HT1080 (cell line): ENCODE results near the gene HIGD2A. TPM values are rescaled to one million over a fixed set of nuclear protein-coding genes. Genes with fewer than 3 reads are reported as not detected.
A peak's percentile ranks its signal among the peaks of the same experiment; 100 is the strongest.

Experiments
- DNase-seq: peaks from one replicate; pipeline ENCODE4 v3.0.0-alpha.2; 2015; ENCODE audit warnings: low read depth
- polyA plus RNA-seq, 2 experiments: library from polyadenylated mRNA; depleted of rRNA; stranded (reverse); fragments of >200 nt; gene quantifications; 2 replicates each; pipeline ENCODE4 v1.2.3, GENCODE V29; 2015
- total RNA-seq: library from RNA; depleted of rRNA; stranded (reverse); fragments of >200 nt; shearing (Covaris generic); gene quantifications from 2 replicates; pipeline ENCODE4 v1.2.3, GENCODE V29; 2014; rRNA removed

The HIGD2A gene, protein sequence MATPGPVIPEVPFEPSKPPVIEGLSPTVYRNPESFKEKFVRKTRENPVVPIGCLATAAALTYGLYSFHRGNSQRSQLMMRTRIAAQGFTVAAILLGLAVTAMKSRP
- total RNA-seq: 231 and 320 TPM in 2 replicates
- 215 TPM in 2 replicates for polyA plus RNA-seq (2015; cell fraction: cytosol; rRNA removed)
- 48.1 and 57.9 TPM in 2 replicates for polyA plus RNA-seq (2015; cell fraction: nucleus; rRNA removed)

DNA sequence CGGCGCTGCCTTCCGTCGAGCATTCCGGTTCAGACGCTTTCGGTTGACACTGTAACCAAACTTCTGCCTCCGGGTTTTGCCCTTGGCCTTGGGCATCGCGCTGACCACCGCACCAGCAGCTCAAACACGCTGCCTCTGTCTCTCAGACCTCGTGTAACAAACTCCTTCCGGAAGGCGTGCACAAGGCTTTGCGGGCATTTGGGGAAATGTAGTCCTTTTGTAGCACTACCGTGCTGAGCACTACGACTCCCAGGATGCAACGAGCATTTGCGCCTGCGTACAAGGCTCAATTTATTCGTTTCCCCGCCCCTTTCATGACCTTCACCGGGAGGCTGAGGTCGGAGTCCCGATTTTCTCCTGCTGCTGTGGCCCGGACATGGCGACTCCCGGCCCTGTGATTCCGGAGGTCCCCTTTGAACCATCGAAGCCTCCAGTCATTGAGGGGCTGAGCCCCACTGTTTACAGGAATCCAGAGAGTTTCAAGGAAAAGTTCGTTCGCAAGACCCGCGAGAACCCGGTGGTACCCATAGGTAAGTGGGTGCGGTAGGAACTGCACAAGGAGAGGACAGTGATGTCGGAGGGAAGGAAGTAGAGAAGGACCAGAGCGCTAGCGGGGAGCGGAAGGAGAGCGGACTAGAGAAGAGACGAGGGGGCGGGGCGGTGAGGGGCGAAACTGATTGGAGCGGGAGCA, at the start of gene HIGD2A, which contains the start of gene NOP16:
Gene HIGD2A (plus strand): TSS at position 308 of the 691 bp plus-strand sequence. CDS start 69 bp downstream, at position 377.
Gene NOP16 (minus strand): TSS at position 155 of the 691 bp plus-strand sequence. CDS start 59 bp downstream, at position 96.
- DNase-seq: peak; percentile 95

DNA sequence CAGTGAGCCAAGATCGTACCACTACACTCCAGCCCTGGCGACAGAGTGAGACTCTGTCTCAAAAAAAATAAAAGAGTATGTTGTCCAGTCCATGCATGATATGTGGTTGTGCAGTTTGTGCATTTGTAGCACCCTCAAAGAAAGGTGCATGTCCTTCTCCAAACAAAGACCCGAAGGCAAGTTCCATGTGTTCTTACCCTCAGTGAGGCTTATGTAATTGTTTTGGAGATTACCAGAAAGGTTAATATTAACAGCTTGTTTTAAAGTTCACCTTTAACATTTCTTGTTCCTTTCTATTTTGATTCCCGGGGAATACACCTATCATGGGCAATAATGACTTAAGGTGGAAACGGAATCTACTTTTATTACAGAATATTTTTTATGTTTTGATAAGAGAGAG, 49.2 kb upstream of the HIGD2A start:
- no peak for DNase-seq

DNA sequence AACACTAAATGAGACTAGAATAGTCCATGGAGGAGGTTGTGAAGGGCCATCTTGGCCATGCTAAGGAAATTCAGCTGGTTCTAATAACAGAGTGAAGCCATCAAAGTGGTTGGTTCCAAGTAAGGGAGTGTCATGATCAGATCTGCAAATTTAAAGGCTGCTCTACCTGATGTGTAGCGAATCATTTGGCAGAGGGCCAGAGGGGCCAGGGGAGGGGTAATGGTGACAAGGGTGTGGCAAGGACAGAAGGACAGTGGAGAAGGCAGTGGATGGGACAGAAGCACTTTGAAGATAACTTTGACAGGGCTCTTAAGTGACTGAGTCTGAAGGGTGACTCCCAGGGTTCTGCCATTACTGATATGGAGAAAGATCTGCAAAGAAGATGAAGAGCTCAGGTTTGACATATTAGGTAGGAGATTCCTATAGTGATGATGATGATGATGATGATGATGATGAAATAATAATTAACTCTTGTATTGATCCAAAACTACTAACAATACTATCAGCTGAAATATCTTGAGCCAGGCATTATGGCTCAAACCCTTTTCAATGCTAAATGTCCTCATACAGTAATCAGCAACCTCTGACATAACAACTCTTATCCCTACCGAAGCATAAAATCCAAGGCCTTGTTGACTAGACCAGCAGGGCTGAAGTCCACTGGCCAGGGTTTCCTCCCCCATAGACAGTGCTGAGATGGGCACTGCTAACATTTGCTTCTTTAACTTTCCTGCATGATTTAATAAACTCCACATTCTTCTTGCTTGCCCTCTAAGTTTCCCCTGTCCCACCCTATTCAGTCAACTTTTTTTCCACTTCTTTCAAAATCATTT, 47.0 kb upstream of the HIGD2A start:
- no peak for DNase-seq

DNA sequence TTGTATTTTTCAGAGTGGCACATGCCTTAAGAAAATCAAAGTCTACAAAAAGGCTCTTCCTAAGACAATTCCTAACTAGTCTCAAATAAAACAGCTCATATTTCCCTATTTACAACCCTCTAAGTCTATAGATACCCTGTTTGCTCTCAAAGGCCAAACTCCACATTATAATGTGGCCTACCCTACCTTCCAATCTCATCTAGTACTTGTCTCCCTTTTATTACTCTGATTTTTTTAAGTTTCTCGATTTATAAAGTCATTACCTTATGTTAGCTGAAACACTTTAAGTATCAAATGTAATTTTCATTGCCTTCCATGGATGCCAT, 46.4 kb upstream of the HIGD2A start:
- DNase-seq: no peak

DNA sequence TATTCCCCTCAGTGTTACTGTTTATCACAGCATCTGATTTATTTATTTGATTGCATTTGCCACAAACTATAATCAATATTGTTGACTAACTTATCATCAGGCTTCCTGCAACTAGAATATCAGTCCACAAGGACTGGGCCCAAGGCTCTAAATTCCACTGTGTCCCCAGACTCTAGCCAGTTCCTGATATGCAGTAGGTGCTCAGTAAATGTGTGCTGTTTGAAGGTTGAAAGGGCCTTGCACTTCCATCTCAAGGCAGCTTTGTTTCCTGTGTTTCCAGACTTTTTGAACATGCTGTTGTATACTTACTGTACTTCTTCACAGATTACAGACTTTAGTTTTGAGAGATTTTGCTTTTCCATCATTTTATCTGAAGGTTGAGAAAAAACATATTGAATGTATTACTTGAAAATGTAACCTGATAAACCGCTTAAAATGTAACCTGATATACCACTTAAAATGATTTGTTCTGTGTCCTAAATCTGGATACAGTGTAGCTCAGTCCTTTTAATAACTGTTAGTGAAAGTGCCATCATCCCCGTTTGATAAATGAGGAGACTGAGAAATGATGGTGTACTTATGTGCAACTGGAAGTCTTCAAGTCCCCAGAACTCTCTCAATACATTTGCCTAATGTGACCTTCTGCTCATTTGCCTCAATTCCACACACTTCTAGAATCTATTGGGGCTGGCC, 45.6 kb upstream of the HIGD2A start:
- DNase-seq: no peak

DNA sequence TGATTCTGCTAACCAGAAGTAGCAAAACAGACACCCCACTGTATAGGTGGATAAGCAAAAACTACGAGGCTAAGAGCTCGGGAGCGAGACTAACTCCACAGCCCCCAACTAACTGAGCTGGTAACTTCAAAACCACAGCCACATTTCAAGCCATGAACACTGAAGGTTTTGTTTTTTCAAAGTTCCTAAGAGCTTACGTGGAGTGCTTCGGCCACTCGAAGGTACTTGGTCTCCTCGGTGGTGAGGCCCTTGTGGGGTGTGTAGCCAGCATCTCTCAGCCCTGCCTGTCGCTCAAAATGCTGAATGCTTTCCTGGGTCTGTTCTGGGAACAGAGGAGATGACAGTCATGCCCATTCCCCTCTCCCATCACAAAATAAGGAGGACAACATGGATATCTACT, 38.1 kb upstream of the HIGD2A start:
- no peak for DNase-seq

DNA sequence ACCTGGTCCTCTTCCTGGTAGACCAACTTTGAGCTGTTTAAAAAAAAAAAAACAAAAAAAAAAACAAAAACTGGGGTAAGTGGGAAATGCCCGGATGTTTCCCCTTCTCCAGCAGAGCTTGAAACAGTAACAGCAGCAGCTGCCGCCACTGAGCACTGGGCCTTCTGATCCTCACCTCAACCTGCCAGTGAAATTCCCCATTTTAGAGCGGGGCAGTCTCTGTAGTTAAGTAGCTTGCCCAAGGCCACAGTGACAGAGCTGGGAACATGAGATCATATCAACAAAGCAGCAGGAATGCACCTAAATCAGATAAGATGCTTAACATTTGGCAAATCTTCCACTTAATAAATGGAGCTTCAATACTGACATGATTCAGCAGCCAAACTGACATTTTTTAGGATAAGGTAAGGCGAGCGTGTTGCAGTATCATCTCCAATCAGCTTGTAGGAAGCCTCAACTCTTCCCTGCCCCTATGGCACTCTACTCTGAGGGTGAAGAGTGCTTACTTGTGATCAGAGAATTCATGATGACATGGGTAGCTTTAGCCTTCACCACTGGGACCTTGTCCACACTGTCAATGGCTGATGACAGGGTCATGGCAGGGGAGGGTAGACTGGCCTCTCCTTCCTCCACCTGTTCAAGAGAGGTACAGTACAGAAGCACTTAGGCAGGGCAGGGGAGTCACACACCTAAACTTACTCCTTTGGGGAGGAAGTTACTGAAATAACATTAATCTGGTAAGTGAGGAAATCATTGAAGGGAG, 36.3 kb upstream of the HIGD2A start:
- no peak for DNase-seq

DNA sequence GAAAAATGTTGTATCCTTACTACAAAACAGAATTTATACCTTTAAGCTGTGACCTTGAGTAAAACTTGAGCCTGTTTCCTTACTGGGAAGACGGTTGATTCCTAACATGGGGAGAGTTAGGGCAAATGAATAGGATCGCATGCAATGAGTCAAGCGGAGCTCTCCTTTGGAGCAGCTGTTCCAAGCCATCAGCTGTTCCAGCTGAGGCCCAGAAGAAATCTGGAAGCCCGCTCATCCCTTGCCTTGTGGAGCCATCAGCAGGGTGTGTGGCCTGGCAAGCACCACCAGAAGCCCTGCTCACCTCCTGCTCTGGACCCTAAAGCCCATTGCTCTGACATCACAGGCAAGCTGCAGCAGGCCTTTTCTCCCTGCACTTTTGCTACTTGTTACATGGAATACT, 35.0 kb upstream of the HIGD2A start:
- no peak for DNase-seq

DNA sequence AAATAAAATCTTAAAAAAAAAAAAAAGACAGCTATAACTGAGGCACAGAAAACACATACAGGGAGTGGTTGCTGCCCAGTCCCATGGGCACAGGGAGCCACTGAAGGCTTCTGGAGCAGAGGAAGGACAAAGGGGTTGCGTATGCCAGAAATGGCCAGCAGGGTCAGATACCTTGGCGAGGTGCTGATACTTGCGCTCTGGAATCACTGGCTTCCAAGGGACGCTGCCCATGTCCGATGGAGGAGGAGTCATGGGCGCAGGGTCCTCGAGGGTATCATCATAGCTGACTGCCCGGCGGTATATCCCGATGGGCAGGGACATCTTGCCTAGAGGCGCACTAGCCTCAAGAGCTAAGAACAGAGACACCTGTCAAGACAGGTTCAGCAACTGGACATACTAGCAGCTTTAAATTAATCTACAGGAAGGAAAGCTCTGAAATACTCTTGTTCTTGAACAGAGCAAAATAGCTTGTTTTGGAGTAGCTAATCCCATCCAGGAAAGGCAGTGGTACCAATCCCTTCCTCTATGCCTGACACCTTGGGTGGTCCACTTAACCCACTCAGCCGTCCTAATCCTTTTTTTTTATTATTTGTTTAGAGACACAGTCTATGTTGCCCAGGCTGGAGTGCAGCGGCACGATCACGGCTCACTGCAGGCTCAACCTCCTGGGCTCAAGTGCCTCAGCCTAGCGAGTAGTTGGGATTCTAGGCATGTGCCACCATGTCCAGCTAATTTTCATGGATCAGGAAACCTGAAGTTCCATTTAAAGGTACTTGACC, 33.0 kb upstream of the HIGD2A start:
- no peak for DNase-seq

DNA sequence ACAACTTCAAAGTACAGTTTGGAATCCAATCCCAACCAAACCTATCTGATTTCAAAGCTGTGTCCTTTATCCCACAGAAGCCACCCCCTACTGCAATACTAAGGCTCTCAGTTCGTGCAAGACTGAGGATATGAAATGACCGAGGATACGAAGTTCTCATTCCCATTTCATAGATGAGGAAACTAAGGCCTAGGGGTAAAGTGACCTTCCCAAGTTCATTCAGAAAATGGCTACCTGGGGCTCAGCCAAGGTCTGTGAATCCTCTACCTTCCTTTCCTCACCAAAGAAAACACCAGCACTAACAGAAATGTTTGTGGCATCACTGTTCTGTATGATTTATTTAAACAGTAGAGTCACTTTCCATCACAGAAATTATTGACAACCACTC, 32.4 kb upstream of the HIGD2A start:
- DNase-seq: no peak

DNA sequence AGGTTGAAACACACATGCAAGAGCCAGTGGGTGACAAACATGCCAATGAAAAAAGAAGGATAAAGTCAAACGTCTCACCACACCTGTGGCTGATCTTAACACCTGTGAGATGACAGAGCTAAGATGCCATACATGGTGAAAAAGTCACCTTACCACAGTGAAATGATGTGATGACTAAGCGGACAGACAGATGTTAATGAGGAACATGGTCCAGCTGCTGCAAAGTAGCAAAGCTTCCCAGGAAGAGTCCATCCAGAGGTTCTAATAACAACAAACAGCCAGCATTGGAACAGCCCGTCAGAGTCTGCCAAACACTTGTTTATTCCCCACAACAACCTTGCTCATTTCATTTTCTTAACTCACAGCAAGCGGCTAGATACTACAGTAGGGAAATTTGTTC, 28.9 kb upstream of the HIGD2A start:
- no peak for DNase-seq

DNA sequence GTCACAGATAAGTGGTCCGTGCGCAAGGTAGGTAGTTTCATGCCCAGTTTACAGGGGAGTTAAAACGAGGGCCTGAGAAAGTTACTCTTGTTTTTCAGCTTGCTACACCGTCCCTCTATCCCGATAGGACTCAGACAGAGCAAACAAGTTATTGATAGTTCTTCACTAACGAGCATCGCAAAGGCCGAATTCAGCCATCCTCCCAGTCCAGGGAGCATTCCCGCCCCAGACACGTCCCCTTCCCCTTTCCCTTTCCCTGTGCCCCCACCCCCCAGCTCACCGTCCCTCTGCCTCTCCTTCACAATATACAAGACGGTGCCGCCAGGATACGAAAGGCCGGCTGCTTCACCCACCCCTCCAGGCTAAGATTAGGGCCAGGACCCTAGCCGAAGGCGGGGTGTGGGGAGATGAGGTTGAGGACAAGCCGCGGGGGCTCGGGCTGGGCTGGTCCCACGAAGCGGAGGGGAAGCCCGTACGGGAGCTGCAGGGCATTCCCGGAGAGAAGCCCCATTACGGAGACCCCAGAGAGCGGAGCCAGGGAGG, 27.6 kb upstream of the HIGD2A start:
- DNase-seq: no peak

DNA sequence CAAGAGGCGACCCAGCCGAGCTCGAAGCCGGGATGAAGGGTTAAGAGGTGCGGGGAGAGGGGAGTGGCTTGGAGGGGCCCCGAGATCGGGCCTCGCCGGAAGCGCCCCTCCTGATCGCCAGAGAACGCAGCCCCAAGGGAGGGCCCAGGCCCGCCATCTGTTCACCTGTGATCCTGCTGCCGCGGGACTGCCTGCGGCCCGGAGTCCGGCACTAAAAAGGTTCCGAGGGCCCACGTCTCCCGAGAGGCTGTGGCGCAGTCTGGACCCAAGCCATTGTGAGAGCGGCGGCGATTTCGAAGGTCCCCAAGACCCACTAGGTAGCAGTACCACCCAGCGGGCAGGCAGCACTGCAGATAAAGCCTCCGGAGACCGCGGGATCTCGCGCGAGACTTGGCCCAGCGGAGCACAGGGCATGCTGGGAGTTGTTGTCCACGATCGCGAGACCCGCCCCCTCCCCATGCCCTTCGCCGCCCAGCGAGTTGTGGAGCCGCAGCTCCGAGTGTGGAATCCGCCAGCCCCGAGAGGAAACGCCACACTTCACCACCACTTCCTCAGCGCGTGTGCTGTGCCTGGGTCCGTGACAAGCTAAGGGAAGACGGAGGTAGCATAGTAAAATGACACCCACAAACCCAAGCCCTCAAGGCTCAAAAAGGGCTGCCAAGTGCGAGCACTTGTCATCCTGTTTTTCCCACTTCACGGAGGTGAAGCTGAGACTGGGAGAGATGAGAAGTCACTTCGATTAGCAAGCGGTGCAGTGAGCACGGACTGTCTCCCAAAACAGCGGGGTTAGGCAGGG, 26.9 kb upstream of the HIGD2A start, which contains the start of gene KIAA1191:
Gene KIAA1191 (minus strand): TSS at position 328 of the 796 bp plus-strand sequence. CDS start 2,256 bp downstream, outside the sequence.
- peak; percentile 86 for DNase-seq

DNA sequence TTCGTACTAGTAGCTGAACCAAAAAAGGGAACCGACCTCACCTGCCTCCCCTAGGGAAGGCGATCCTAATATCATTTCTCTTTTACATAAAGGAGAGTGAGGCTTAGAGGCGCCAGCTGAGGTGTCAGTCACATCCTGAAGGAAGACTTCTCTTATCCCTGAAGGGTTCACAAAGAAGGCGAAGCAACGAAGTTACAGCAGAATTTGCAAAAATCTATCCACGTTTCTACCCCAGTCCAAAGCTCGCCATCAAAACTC, 26.4 kb upstream of the HIGD2A start:
- DNase-seq: no peak

DNA sequence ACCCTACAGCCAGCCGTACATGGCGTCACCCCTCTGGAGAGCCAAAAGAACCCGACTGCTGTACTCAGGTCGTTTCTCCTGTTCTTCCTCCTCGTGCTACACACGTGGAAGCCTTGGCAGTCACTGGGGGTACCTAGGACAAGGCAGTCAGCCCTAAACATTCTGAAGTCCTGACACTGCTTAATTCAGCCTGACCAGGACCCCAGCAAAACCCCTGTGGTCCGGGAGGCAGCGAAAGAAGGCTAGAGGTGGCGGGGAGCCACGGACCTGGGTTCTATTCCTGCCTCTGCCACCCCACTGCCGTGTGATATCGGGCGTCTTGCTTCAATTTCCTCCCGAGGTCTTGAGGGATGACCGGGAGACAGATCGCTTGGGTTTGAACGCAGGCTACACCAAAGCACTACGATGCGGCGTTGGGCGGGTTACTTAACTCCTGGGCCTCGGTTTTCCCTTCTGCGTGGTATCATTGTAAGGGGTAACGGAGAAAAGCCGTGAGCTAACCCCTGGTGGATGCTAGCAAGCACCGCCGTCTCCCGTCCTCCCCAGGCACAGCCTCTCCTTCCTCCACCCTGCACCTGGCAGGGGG, 23.7 kb upstream of the HIGD2A start:
- no peak for DNase-seq

DNA sequence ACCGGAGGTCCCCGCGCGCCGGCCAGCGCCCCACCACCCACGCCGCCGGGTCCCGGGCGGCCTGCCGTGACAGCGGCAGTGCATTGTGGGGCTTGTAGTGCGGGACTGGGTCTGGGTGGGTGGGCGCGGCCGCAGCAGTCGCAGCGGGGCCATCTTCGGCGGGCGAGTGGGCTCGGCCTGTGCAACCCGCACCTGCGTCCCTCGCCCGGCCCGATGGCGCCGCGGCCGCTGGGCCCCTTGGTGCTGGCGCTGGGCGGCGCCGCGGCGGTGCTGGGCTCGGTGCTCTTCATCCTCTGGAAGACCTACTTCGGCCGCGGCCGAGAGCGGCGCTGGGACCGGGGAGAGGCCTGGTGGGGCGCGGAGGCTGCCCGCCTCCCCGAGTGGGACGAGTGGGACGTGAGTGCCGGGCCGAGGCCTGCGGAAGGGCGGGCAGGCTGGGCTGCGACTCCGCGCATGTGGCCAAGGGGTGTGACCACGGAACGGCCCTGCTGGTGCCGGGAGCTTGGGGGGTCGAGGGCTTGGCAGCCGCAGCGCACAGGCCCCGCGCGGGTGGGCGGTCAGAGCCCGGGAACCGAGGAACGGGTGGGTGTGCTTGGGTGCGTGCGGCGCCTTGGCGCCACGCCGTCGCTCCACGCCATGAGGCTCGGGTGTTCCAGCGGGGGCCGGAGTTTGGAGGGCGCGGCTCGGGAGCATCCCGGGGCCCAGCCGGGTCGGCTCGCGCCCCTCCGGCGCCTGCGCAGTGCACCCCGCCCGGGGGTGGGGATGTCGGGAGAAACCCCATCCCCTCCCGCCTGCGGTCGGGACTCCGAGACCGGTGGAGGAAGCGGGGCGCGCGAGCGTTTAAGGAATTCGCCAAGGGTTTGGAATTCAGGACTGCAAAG, 23.0 kb upstream of the HIGD2A start, which contains the start of gene ARL10:
Gene ARL10 (plus strand): TSS at position 137 of the 881 bp plus-strand sequence. CDS start 77 bp downstream, at position 214.
- DNase-seq: no peak

DNA sequence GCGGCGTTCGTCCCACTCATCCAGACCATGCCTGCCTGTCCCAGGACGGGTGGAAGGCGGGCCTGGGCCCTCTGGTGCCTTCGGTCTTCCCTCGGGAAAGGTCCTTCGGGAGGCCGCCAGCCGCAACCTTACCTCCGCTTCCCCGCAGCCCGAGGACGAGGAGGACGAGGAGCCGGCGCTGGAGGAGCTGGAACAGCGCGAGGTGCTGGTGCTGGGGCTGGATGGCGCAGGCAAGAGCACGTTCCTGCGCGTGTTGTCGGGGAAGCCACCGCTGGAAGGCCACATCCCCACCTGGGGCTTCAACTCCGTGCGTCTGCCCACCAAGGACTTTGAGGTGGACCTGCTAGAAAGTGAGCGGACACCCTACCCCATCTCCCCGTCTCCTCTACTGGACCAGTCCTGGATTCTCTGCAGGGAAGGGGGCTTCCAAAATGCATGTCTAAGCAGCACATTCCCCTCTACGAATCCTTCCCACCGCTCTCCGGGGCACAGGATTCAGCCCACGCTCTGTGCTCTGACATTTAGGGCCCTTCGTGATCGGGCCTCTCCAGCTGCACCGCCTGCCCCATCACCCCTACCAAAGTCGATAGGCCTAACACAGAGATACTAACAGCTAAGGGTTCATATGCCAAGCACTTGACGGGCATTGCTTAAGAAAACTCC, 22.2 kb upstream of the HIGD2A start:
- no peak for DNase-seq
